CD4-positive, alpha-beta T cell treated with Interleukin-10 for 1 hour (primary cell): ENCODE measurements around the gene GPR15.
"Not testable (repeated sequence)": the region's sequence is repeated elsewhere in the genome, so short reads cannot be mapped to it uniquely, and the experiment has no call there.

Experiments
- DNase-seq: peaks from one replicate; pipeline ENCODE4 v3.0.0-alpha.2; 2020

GPR15 gene

GRCh38 chr3:98559769-98560168, 28.0 kb downstream of the GPR15 start:
- not testable (repeated sequence) for DNase-seq

- no peak for DNase-seq
Measured at GRCh38 chr3:98560911-98561310, 29.1 kb downstream of the GPR15 start.

- peak; percentile 58 for DNase-seq
Measured at GRCh38 chr3:98561727-98562521, 30.1 kb downstream of the GPR15 start.

GRCh38 chr3:98563661-98564281, 32.0 kb downstream of the GPR15 start:
- DNase-seq: peak; percentile 77

- peak; percentile 78 for DNase-seq
Measured at GRCh38 chr3:98564282-98565005, 32.7 kb downstream of the GPR15 start.

GRCh38 chr3:98565237-98565643, 33.5 kb downstream of the GPR15 start:
- DNase-seq: no peak

GRCh38 chr3:98565843-98566242, 34.1 kb downstream of the GPR15 start:
- no peak for DNase-seq

- peak; percentile 38 for DNase-seq
Measured at GRCh38 chr3:98567666-98568270, 36.0 kb downstream of the GPR15 start.

GRCh38 chr3:98568402-98568801, 36.6 kb downstream of the GPR15 start:
- DNase-seq: no peak

GRCh38 chr3:98573181-98573728, 41.5 kb downstream of the GPR15 start:
- DNase-seq: peak; percentile 62

GRCh38 chr3:98574132-98574531, 42.4 kb downstream of the GPR15 start:
- no peak for DNase-seq

GRCh38 chr3:98577178-98577895, 45.6 kb downstream of the GPR15 start:
- DNase-seq: no peak

- DNase-seq: no peak
Measured at GRCh38 chr3:98580401-98581386, 48.9 kb downstream of the GPR15 start.

GRCh38 chr3:98581474-98581873, 49.7 kb downstream of the GPR15 start:
- DNase-seq: no peak

- no peak for DNase-seq
Measured at GRCh38 chr3:98582042-98582441, 50.3 kb downstream of the GPR15 start.

- no peak for DNase-seq
Measured at GRCh38 chr3:98583766-98584165, 52.0 kb downstream of the GPR15 start.
